Psoas muscle (tissue), 8 donors: Measurements from ENCODE around the gene TXNDC16. TPM values are rescaled to one million over a fixed set of nuclear protein-coding genes. Genes with fewer than 3 reads are reported as not detected.

ENCODE experiments used
- ATAC-seq, 4 donors: fragments of 200-7000 bp; cut with Tn5 transposase; one replicate each; pipeline ENCODE4 v1.9.1; 2020; ENCODE audit warnings: moderate library complexity in 3 of 4, mild to moderate bottlenecking in 2 of 4
- DNase-seq, 2 donors: peaks; one replicate each; pipeline ENCODE4 v3.0.0-alpha.2; 2020
- H3K27ac ChIP-seq: fragments of 200-600 bp; one replicate; pipeline ENCODE4 v1.8.0; 2022
- H3K27me3 ChIP-seq, 3 donors: fragments of 200-600 bp in 1 of 3; one replicate each; pipeline versions ENCODE4 v1.6.1 to v1.8.0; 2013 to 2022; ENCODE audit warnings: low read length in 2 of 3, mild to moderate bottlenecking in 2 of 3, moderate library complexity in 1 of 3; ENCODE audit not compliant: insufficient read depth in 3 of 3
- H3K36me3 ChIP-seq, 2 donors: fragments of 200-600 bp in 1 of 2; one replicate each; pipeline versions ENCODE4 v1.6.1 to v1.8.0; 2013 to 2022; ENCODE audit warnings: low read depth in 1 of 2, mild to moderate bottlenecking in 1 of 2, moderate library complexity in 1 of 2; ENCODE audit not compliant: insufficient read depth in 1 of 2
- H3K4me1 ChIP-seq: fragments of 200-600 bp; one replicate; pipeline ENCODE4 v1.8.0; 2022
- H3K4me3 ChIP-seq: fragments of 200-600 bp; one replicate; pipeline ENCODE4 v1.8.0; 2022; ENCODE audit warnings: mild to moderate bottlenecking
- H3K9me3 ChIP-seq: fragments of 200-600 bp; one replicate; pipeline ENCODE4 v1.8.0; 2022
- whole genome bisulfite sequencing, 3 donors: extraction: QIAGEN DNeasy Blood & Tissue Kit; methylation state at CpG; one replicate each; pipeline versions ENCODE4 v1.1.6 to v1.1.7; 2013; 5-methylcytosine and 5-hydroxymethylcytosine counted together
- intact Hi-C, 2 donors: fragments of 100-400 bp; cut with DNase I; formaldehyde crosslinking; loops; one replicate each; pipeline versions ENCODE4 v1.11.0 to v1.14.2; 2022
- polyA plus RNA-seq, 3 donors: library from polyadenylated mRNA; stranded (reverse); fragments of 200-250 nt; gene quantifications; one replicate each; pipeline ENCODE4 v1.2.3, GENCODE V29; 2013
- total RNA-seq, 4 donors: library from RNA; stranded (reverse); fragmentation: NEBNext Ultra II Directional in 2 of 4; extraction: Animal tissue kit (Norgen Biotek cat#: 25700) in 2 of 4; gene quantifications; one replicate each; pipeline versions ENCODE4 v1.2.1 to v1.2.4, GENCODE V29; 2021 to 2023
- TF ChIP-seq, protein P1 (sequence below): fragments of 200-600 bp; IDR thresholded peaks from one replicate; pipeline ENCODE4 v1.8.0; 2022; ENCODE audit warnings: antibody characterized with exemption
- donor health status: healthy with polysubstance abuse.
- donor health status: DM: no; HTN: no; CAD: no; lungs with moderate emphysema.
- donor health status: Bipolar disorder and iron deficiency.
- donor health status: healthy.
- donor health status: DM: yes; HTN: yes; CAD: no.
- donor health status: DM: no; HTN: no; CAD: no.
- donor health status: DM: no; HTN: no; CAD: no.
- donor health status: DM: yes; HTN: yes; CAD: no.

TXNDC16 gene
- total and polyA plus RNA-seq, 7 donors, result 0.42 to 4.2 (median 1.8) TPM

- Histone ChIP-seq H3K36me3 (peaks cover 0 to 4% of the 10 kb centered on the region in 2 donors), H3K9me3 (no peaks in the 10 kb centered on the region), H3K27me3 (no peaks in the 10 kb centered on the region), H3K4me1 (no peaks in the 10 kb centered on the region), H3K4me3 (no peak overlapping the region), H3K27ac (no peak overlapping the region)
- TF ChIP-seq, protein P1, sequence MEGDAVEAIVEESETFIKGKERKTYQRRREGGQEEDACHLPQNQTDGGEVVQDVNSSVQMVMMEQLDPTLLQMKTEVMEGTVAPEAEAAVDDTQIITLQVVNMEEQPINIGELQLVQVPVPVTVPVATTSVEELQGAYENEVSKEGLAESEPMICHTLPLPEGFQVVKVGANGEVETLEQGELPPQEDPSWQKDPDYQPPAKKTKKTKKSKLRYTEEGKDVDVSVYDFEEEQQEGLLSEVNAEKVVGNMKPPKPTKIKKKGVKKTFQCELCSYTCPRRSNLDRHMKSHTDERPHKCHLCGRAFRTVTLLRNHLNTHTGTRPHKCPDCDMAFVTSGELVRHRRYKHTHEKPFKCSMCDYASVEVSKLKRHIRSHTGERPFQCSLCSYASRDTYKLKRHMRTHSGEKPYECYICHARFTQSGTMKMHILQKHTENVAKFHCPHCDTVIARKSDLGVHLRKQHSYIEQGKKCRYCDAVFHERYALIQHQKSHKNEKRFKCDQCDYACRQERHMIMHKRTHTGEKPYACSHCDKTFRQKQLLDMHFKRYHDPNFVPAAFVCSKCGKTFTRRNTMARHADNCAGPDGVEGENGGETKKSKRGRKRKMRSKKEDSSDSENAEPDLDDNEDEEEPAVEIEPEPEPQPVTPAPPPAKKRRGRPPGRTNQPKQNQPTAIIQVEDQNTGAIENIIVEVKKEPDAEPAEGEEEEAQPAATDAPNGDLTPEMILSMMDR, result no peak
- intact Hi-C loops, result no loop called here
- DNase-seq, result no peak
- ATAC-seq, result no peak
- 92 to 93% (median 93%) methylated on average over 2 of the region's 2 CpGs for WGBS, 3 donors
Observed at GRCh38 chr14:52429451-52429850, 122.9 kb downstream of the TXNDC16 start.

- TF ChIP-seq, protein P1, result no peak
- Histone ChIP-seq H3K27ac (no peak overlapping the region), H3K4me1 (no peaks in the 10 kb centered on the region), H3K9me3 (no peaks in the 10 kb centered on the region), H3K36me3 (peaks cover 0 to 4% of the 10 kb centered on the region in 2 donors), H3K27me3 (no peaks in the 10 kb centered on the region), H3K4me3 (no peak overlapping the region)
- WGBS, 3 donors, result 83 to 88% (median 87%) methylated on average over 1 of the region's 1 CpG
- intact Hi-C loops, result no loop called here
- ATAC-seq (no peak), DNase-seq (no peak)
Observed at GRCh38 chr14:52427460-52427859, 124.8 kb downstream of the TXNDC16 start.

DNA sequence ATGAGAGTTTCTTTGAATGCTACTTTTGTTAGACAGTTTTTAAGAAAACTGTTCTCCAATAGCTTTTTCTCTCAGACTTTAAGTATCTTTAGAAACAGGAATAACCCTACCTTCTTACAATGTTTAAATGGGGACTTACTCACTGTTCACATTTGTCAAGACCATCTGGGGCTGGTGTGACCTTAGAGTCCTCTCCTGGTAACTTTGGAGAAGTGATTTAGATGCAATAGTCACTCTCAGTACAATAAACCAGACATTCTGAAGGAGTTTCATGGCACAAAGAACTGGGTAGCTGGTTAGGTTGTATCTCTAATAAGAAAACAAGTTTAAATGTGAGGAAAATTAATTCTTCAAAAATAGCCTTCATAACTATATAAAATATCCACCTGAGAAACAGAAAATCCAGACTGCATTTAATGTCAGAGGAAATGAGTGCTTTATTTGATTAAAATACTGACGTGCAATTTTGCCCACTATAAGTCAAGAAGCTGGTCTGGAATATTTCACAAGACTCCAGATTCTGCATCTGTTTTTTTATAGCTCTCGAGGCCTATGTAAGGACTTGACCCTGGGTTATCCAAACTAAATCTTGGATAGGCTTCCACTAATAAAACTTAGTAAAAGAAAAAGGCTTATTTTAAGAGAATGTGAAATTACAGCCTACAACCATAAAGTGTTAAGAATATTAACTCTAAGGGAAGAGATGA is 129.5 kb downstream of the TXNDC16 start:
- Histone ChIP-seq H3K27ac (no peak overlapping the region), H3K27me3 (no peaks in the 10 kb centered on the region), H3K4me1 (no peaks in the 10 kb centered on the region), H3K36me3 (no peaks in the 10 kb centered on the region), H3K4me3 (no peak overlapping the region), H3K9me3 (no peaks in the 10 kb centered on the region)
- no peak for DNase-seq
- ATAC-seq, result no peak
- TF ChIP-seq, protein P1, result no peak
- intact Hi-C loops, result no loop called here
- 59 to 63% (median 61%) methylated on average over 2 of the region's 2 CpGs for WGBS, 3 donors

- TF ChIP-seq, protein P1, result no peak
- no peaks in the 10 kb centered on the region for H3K27me3 ChIP-seq
- H3K4me3 ChIP-seq, result no peak overlapping the region
- DNase-seq (no peak), ATAC-seq (no peak)
- no peaks in the 10 kb centered on the region for H3K4me1 ChIP-seq
- no peaks in the 10 kb centered on the region for H3K36me3 ChIP-seq
- 2 to 94% (median 40%) methylated on average over 2 of the region's 2 CpGs for WGBS, 3 donors
- intact Hi-C loops, result no loop called here
- no peaks in the 10 kb centered on the region for H3K9me3 ChIP-seq
- H3K27ac ChIP-seq, result no peak overlapping the region
Observed at GRCh38 chr14:52417139-52417538, 135.2 kb downstream of the TXNDC16 start.
